ACC112 (cell line): ENCODE measurements around the gene ABO.
A peak's percentile ranks its signal among the peaks of the same experiment; 100 is the strongest.
"Not testable (repeated sequence)": the region's sequence is repeated elsewhere in the genome, so short reads cannot be mapped to it uniquely, and the experiment has no call there.

Source experiments
- H2AFZ ChIP-seq: fragments of 200-600 bp; sonication (generic); one replicate; pipeline ENCODE4 v1.6.0; 2017; ENCODE audit warnings: antibody characterized with exemption, low read length; ENCODE audit not compliant: unreplicated experiment
- H3K27ac ChIP-seq: fragments of 200-600 bp; sonication (generic); 2 replicates; pipeline ENCODE4 v1.5.1; 2014; ENCODE audit warnings: low read depth, mild to moderate bottlenecking, antibody characterized with exemption, low read length, moderate library complexity
- H3K27me3 ChIP-seq: fragments of 200-600 bp; sonication (generic); 2 replicates; pipeline ENCODE4 v1.6.1; 2014; ENCODE audit warnings: mild to moderate bottlenecking, antibody characterized with exemption, low read length, moderate library complexity, mixed read lengths; ENCODE audit not compliant: insufficient read depth
- H3K36me3 ChIP-seq: fragments of 200-600 bp; sonication (generic); 2 replicates; pipeline ENCODE4 v1.6.1; 2016; ENCODE audit warnings: mild to moderate bottlenecking, antibody characterized with exemption, low read length, moderate library complexity, mixed read lengths; ENCODE audit not compliant: insufficient read depth
- H3K4me1 ChIP-seq: fragments of 200-600 bp; sonication (generic); one replicate; pipeline ENCODE4 v1.6.1; 2016; ENCODE audit warnings: low read length, mixed read lengths; ENCODE audit not compliant: insufficient read depth, unreplicated experiment, control insufficient read depth
- H3K4me3 ChIP-seq: fragments of 200-600 bp; sonication (generic); 2 replicates; pipeline ENCODE4 v1.5.1; 2014; ENCODE audit warnings: mild to moderate bottlenecking, low read depth, low read length
- H3K79me2 ChIP-seq: fragments of 200-600 bp; sonication (generic); one replicate; pipeline ENCODE4 v1.6.0; 2016; ENCODE audit warnings: low read length; ENCODE audit not compliant: control insufficient read depth, unreplicated experiment, insufficient read depth

The ABO gene

GRCh38 chr9:133239533-133240090 is 35.4 kb downstream of the ABO start:
- Histone ChIP-seq H3K36me3 (no peaks in the 10 kb centered on the region), H3K4me3 (peak overlapping the region; percentile 74; the same call in 1 of the 2 replicates), H3K79me2 (no peaks in the 10 kb centered on the region), H3K27me3 (peaks cover 27% of the 10 kb centered on the region), H3K27ac (no peak overlapping the region), H3K4me1 (peaks cover 9% of the 10 kb centered on the region), H2AFZ (no peak overlapping the region)

- peak overlapping the region; percentile 65 for H2AFZ ChIP-seq
- H3K27me3 ChIP-seq: peaks cover 20% of the 10 kb centered on the region
- peaks cover 9% of the 10 kb centered on the region for H3K4me1 ChIP-seq
- peak overlapping the region; percentile 81 for H3K27ac ChIP-seq
- no peaks in the 10 kb centered on the region for H3K36me3 ChIP-seq
- H3K4me3 ChIP-seq: peak overlapping the region; percentile 74
- no peaks in the 10 kb centered on the region for H3K79me2 ChIP-seq
Measured at GRCh38 chr9:133238851-133239532, 36.0 kb downstream of the ABO start.

GRCh38 chr9:133238272-133238850 is 36.6 kb downstream of the ABO start:
- Histone ChIP-seq H3K79me2 (no peaks in the 10 kb centered on the region), H3K36me3 (no peaks in the 10 kb centered on the region), H3K27ac (peak overlapping the region; percentile 81), H3K4me3 (peak overlapping the region; percentile 74), H2AFZ (peak overlapping the region; percentile 65), H3K4me1 (peaks cover 9% of the 10 kb centered on the region), H3K27me3 (peaks cover 14% of the 10 kb centered on the region)

GRCh38 chr9:133237035-133237731 is 37.8 kb downstream of the ABO start:
- H3K79me2 ChIP-seq: no peaks in the 10 kb centered on the region
- H3K27ac ChIP-seq: peak overlapping the region; percentile 81
- H2AFZ ChIP-seq: no peak overlapping the region
- H3K27me3 ChIP-seq: peaks cover 8% of the 10 kb centered on the region; the same call in 1 of the 2 replicates
- no peaks in the 10 kb centered on the region for H3K36me3 ChIP-seq
- peaks cover 9% of the 10 kb centered on the region for H3K4me1 ChIP-seq
- no peak overlapping the region for H3K4me3 ChIP-seq

GRCh38 chr9:133236291-133237034 is 38.5 kb downstream of the ABO start:
- peak overlapping the region; percentile 61; the same call in 1 of the 2 replicates for H3K27ac ChIP-seq
- not testable (repeated sequence) for H2AFZ ChIP-seq, H3K36me3 ChIP-seq

GRCh38 chr9:133235549-133236222 is 39.3 kb downstream of the ABO start:
- Histone ChIP-seq H3K79me2 (no peaks in the 10 kb centered on the region), H3K4me3 (no peak overlapping the region), H3K27me3 (peaks cover 4% of the 10 kb centered on the region; the same call in 1 of the 2 replicates), H2AFZ (no peak overlapping the region), H3K4me1 (peaks cover 9% of the 10 kb centered on the region), H3K27ac (no peak overlapping the region), H3K36me3 (no peaks in the 10 kb centered on the region)

More at GRCh38 chr9:133236291-133237034, 38.5 kb downstream of the ABO start:
- H3K27me3 ChIP-seq, H3K79me2 ChIP-seq, H3K4me3 ChIP-seq, H3K4me1 ChIP-seq: not testable (repeated sequence)

GRCh38 chr9:133234577-133235322 is 40.3 kb downstream of the ABO start:
- no peak overlapping the region for H3K27ac ChIP-seq
- H2AFZ ChIP-seq: no peak overlapping the region
- peaks cover 12% of the 10 kb centered on the region; the same call in 1 of the 2 replicates for H3K27me3 ChIP-seq
- no peaks in the 10 kb centered on the region for H3K79me2 ChIP-seq
- H3K36me3 ChIP-seq: no peaks in the 10 kb centered on the region
- H3K4me3 ChIP-seq: no peak overlapping the region
- H3K4me1 ChIP-seq: peaks cover 9% of the 10 kb centered on the region

- no peaks in the 10 kb centered on the region for H3K79me2 ChIP-seq
- peaks cover 9% of the 10 kb centered on the region for H3K4me1 ChIP-seq
- H3K36me3 ChIP-seq: no peaks in the 10 kb centered on the region
- no peak overlapping the region for H3K4me3 ChIP-seq
- peaks cover 17% of the 10 kb centered on the region; the same call in 1 of the 2 replicates for H3K27me3 ChIP-seq
- H2AFZ ChIP-seq: no peak overlapping the region
- H3K27ac ChIP-seq: no peak overlapping the region
Measured at GRCh38 chr9:133233681-133234432, 41.1 kb downstream of the ABO start.

- not testable (repeated sequence) for H3K4me3 ChIP-seq, H3K4me1 ChIP-seq, H3K36me3 ChIP-seq, H3K27ac ChIP-seq, H3K79me2 ChIP-seq, H2AFZ ChIP-seq
- peaks cover 22% of the 10 kb centered on the region; the same call in 1 of the 2 replicates for H3K27me3 ChIP-seq
Measured at GRCh38 chr9:133231934-133232568, 43.0 kb downstream of the ABO start.
